ENCODE results near the gene FAT2.
A peak's percentile ranks its signal among the peaks of the same experiment; 100 is the strongest.

FAT2 gene
- total RNA-seq, result 0 reads per million in 2 donors

- no peak for DNase-seq
These were observed at the start of gene FAT2 for GRCh38 chr5:151591144-151591819. Gene FAT2, minus strand, starts transcription at chr5:151591331. Its CDS starts 22,400 bp downstream, at chr5:151568931.

GRCh38 chr5:151638619-151639018 is 47.5 kb upstream of the FAT2 start:
- no peak for DNase-seq

- DNase-seq, result no peak
These were observed 46.5 kb upstream of the FAT2 start for GRCh38 chr5:151637676-151638075.

GRCh38 chr5:151633892-151634291 is 42.8 kb upstream of the FAT2 start:
- no peak for DNase-seq

GRCh38 chr5:151632941-151633340 is 41.8 kb upstream of the FAT2 start:
- no peak for DNase-seq

- no peak for DNase-seq
These were observed 41.4 kb upstream of the FAT2 start for GRCh38 chr5:151632524-151632923.

GRCh38 chr5:151631941-151632340 is 40.8 kb upstream of the FAT2 start:
- no peak for DNase-seq

- no peak for DNase-seq
These were observed 39.0 kb upstream of the FAT2 start for GRCh38 chr5:151630088-151630487.

GRCh38 chr5:151628112-151628823 is 37.1 kb upstream of the FAT2 start:
- no peak for DNase-seq

GRCh38 chr5:151627650-151628049 is 36.5 kb upstream of the FAT2 start:
- no peak for DNase-seq

GRCh38 chr5:151625285-151625684 is 34.2 kb upstream of the FAT2 start:
- no peak for DNase-seq

- no peak for DNase-seq
These were observed 33.3 kb upstream of the FAT2 start for GRCh38 chr5:151624476-151624875.

GRCh38 chr5:151622367-151623088 is 31.4 kb upstream of the FAT2 start:
- DNase-seq, result no peak

GRCh38 chr5:151620461-151620840 is 29.3 kb upstream of the FAT2 start:
- DNase-seq, result no peak

- DNase-seq, result no peak
These were observed 28.8 kb upstream of the FAT2 start for GRCh38 chr5:151619812-151620460.

- DNase-seq, result no peak
These were observed 27.8 kb upstream of the FAT2 start for GRCh38 chr5:151618907-151619306.

GRCh38 chr5:151617841-151618710 is 26.9 kb upstream of the FAT2 start:
- DNase-seq, result no peak

- no peak for DNase-seq
These were observed 26.3 kb upstream of the FAT2 start for GRCh38 chr5:151617383-151617840.

GRCh38 chr5:151615431-151615830 is 24.3 kb upstream of the FAT2 start:
- no peak for DNase-seq

GRCh38 chr5:151614565-151614964 is 23.4 kb upstream of the FAT2 start:
- no peak for DNase-seq

- peak; percentile 10 for DNase-seq
These were observed 21.7 kb upstream of the FAT2 start for GRCh38 chr5:151612689-151613427.

All from T-helper 9 cell (primary cell).